Effector memory CD8-positive, alpha-beta T cell (primary cell): ENCODE data around the gene RET.

Source experiments
- ATAC-seq: fragments of 150-1000 bp; cut with Tn5 transposase; replicated peaks from 2 replicates; pipeline ENCODE4 v1.10.0; 2021; ENCODE audit warnings: mild to moderate bottlenecking, moderate library complexity
- DNase-seq, 3 experiments: peaks; one replicate each; pipeline ENCODE4 v3.0.0; 2021
- H3K27ac Mint-ChIP-seq, 2 donors: one replicate each; pipeline ENCODE4 v1.8.0; 2022; ENCODE audit warnings: mild to moderate bottlenecking in 2 of 2, mixed read lengths in 2 of 2, moderate library complexity in 2 of 2
- H3K27me3 Mint-ChIP-seq, 2 donors: one replicate each; pipeline ENCODE4 v1.8.0; 2022; ENCODE audit warnings: mixed read lengths in 2 of 2
- H3K36me3 Mint-ChIP-seq: one replicate; pipeline ENCODE4 v1.8.0; 2022; ENCODE audit warnings: mild to moderate bottlenecking, moderate library complexity, mixed read lengths; ENCODE audit not compliant: insufficient read depth
- H3K4me1 Mint-ChIP-seq, 2 donors: one replicate each; pipeline ENCODE4 v1.8.0; 2022; ENCODE audit warnings: low read depth in 2 of 2, mixed read lengths in 2 of 2
- H3K4me3 Mint-ChIP-seq, 2 donors: one replicate each; pipeline ENCODE4 v1.8.0; 2022; ENCODE audit warnings: mild to moderate bottlenecking in 2 of 2, mixed read lengths in 2 of 2, moderate library complexity in 2 of 2
- H3K9me3 Mint-ChIP-seq, 2 donors: one replicate each; pipeline ENCODE4 v1.8.0; 2022; ENCODE audit warnings: mixed read lengths in 2 of 2

RET gene

GRCh38 chr10:43167498-43167889 is 90.6 kb downstream of the RET start:
- Mint-ChIP-seq H3K27ac (no peak overlapping the region), H3K36me3 (peaks cover 76% of the 10 kb centered on the region), H3K27me3 (no peaks in the 10 kb centered on the region), H3K9me3 (no peaks in the 10 kb centered on the region), H3K4me3 (no peak overlapping the region), H3K4me1 (peaks cover 22 to 38% of the 10 kb centered on the region in 2 donors)
- no peak for ATAC-seq
- no peak for DNase-seq

GRCh38 chr10:43170491-43170890 is 93.6 kb downstream of the RET start:
- Mint-ChIP-seq H3K9me3 (no peaks in the 10 kb centered on the region), H3K27me3 (no peaks in the 10 kb centered on the region), H3K36me3 (peaks cover 71% of the 10 kb centered on the region), H3K4me3 (no peak overlapping the region), H3K4me1 (peaks cover 27 to 33% of the 10 kb centered on the region in 2 donors), H3K27ac (peak overlapping the region; percentile 32 to 65)
- ATAC-seq = no peak
- no peak for DNase-seq

GRCh38 chr10:43172645-43173044 is 95.8 kb downstream of the RET start:
- ATAC-seq (peak; percentile 60), DNase-seq (no peak)
- H3K27ac Mint-ChIP-seq = peak overlapping the region; percentile 42 to 73
- no peaks in the 10 kb centered on the region for H3K9me3 Mint-ChIP-seq
- H3K27me3 Mint-ChIP-seq = no peaks in the 10 kb centered on the region
- H3K36me3 Mint-ChIP-seq = peaks cover 81% of the 10 kb centered on the region
- H3K4me3 Mint-ChIP-seq = no peak overlapping the region
- peaks cover 27 to 28% of the 10 kb centered on the region in 2 donors for H3K4me1 Mint-ChIP-seq

DNA sequence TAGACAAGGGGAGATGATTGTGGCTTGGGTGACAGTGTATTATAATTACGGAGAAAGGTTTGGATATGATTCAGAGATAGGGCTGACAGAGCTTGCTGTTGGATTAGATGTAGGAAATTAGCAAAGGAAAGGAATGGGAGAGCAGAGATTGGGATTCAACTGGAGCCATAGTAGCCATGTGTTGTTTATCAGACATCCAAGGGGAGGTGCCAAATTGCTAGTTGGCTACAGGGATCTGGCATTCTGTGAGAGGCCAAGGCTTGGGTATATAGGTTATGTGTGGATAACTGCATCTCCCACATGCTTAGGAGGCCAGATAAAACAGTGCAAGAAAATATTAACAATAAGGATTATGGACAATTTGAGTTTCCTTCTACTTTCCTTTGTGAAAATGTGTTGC is 96.3 kb downstream of the RET start:
- peaks cover 27 to 28% of the 10 kb centered on the region in 2 donors for H3K4me1 Mint-ChIP-seq
- no peaks in the 10 kb centered on the region for H3K9me3 Mint-ChIP-seq
- H3K4me3 Mint-ChIP-seq = no peak overlapping the region
- peaks cover 81% of the 10 kb centered on the region for H3K36me3 Mint-ChIP-seq
- H3K27me3 Mint-ChIP-seq = no peaks in the 10 kb centered on the region
- DNase-seq (no peak), ATAC-seq (no peak)
- peak overlapping the region; percentile 42 to 73 for H3K27ac Mint-ChIP-seq

DNA sequence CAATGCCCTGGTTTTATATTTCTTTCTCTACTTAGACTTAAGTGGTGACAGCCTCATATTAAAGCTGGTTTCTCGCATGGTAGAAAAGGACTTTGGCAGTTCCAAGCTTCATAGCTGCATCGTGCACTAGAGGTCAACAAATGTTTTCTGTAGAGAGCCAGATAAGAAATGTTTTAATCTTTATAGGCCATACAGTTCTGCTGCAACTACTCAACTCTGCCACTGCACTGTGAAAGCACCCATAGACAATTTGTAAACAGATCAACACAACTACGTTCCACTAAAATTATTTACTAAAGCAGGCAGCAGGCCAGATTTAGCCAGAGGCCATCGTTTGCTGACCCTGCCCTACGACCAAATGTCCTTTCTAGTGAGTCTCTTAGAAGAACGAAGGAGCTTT is 98.1 kb downstream of the RET start:
- peaks cover 76% of the 10 kb centered on the region for H3K36me3 Mint-ChIP-seq
- H3K9me3 Mint-ChIP-seq = peaks cover 0 to 2% of the 10 kb centered on the region in 2 donors
- no peak for DNase-seq
- no peaks in the 10 kb centered on the region for H3K27me3 Mint-ChIP-seq
- H3K4me1 Mint-ChIP-seq = peaks cover 26% of the 10 kb centered on the region in 2 donors
- no peak for ATAC-seq
- peak overlapping the region; percentile 68 to 70 for H3K27ac Mint-ChIP-seq
- H3K4me3 Mint-ChIP-seq = no peak overlapping the region

DNA sequence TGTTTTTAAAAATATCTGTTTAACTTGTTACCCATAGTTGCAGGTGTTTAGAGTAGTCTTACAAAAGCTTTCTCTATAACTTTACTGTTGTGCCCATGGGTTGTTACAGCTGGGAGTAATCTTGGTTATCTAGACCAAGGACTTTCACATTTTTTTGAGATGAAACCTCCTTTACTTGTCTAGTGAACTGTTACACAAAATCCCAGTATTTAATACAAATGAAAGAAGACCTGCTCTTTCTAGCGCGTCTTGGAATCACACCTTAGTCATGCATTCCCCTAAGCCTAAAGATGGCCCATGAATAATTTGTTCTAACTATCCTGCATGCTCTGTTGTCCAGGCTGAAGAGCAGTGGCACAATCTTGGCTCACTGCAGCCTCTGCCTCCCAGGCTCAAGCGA is 99.4 kb downstream of the RET start:
- Mint-ChIP-seq H3K27me3 (no peaks in the 10 kb centered on the region), H3K36me3 (peaks cover 74% of the 10 kb centered on the region), H3K4me1 (peaks cover 16 to 21% of the 10 kb centered on the region in 2 donors), H3K9me3 (peaks cover 0 to 2% of the 10 kb centered on the region in 2 donors), H3K4me3 (no peak overlapping the region), H3K27ac (peak overlapping the region in 1 of 2 donors; percentile 39)
- DNase-seq (no peak), ATAC-seq (no peak)

DNA sequence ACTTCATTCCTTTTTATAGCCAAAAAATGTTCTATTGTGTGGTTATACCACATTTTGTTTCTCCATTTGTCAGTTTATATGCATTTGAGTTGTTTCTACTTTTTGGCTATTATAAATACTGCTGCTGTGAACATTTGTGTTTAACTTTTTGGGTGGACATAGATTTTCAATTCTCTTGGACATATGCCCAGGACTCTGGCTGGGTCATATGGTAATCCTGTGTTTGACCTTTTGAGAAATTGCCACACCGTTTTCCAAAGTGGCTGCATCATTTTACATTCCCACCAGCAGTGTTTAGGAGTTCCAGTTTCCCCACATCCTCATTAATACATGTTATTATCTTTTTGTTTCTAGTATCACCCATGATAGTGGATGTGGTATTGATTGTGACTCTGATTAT is 100.7 kb downstream of the RET start:
- ATAC-seq = no peak
- no peak for DNase-seq
- peaks cover 70% of the 10 kb centered on the region for H3K36me3 Mint-ChIP-seq
- peaks cover 6 to 13% of the 10 kb centered on the region in 2 donors for H3K4me1 Mint-ChIP-seq
- H3K27ac Mint-ChIP-seq = no peak overlapping the region
- H3K27me3 Mint-ChIP-seq = no peaks in the 10 kb centered on the region
- H3K9me3 Mint-ChIP-seq = peaks cover 0 to 2% of the 10 kb centered on the region in 2 donors
- no peak overlapping the region for H3K4me3 Mint-ChIP-seq
